RPMI8226 (cell line): ENCODE results near the gene PLEK.
"Not testable (repeated sequence)": the region's sequence is repeated elsewhere in the genome, so short reads cannot be mapped to it uniquely, and the experiment has no call there.

Experiments
- DNase-seq: peaks from one replicate; pipeline ENCODE4 v3.0.0-alpha.2; 2015

PLEK gene

GRCh38 chr2:68385907-68386287, 20.8 kb downstream of the PLEK start:
- DNase-seq: no peak

GRCh38 chr2:68386365-68386764, 21.3 kb downstream of the PLEK start:
- DNase-seq: no peak

- DNase-seq: peak; percentile 59
Measured at GRCh38 chr2:68387408-68388350, 22.6 kb downstream of the PLEK start.

GRCh38 chr2:68388358-68388757, 23.3 kb downstream of the PLEK start:
- DNase-seq: no peak

GRCh38 chr2:68388772-68389171, 23.7 kb downstream of the PLEK start:
- no peak for DNase-seq

GRCh38 chr2:68390114-68390513, 25.0 kb downstream of the PLEK start:
- DNase-seq: no peak

- no peak for DNase-seq
Measured at GRCh38 chr2:68390586-68390985, 25.5 kb downstream of the PLEK start.

- no peak for DNase-seq
Measured at GRCh38 chr2:68391099-68391498, 26.0 kb downstream of the PLEK start.

GRCh38 chr2:68391869-68392268, 26.8 kb downstream of the PLEK start:
- DNase-seq: no peak

GRCh38 chr2:68396093-68396492, 31.0 kb downstream of the PLEK start:
- DNase-seq: no peak

GRCh38 chr2:68397704-68398263, 32.7 kb downstream of the PLEK start:
- not testable (repeated sequence) for DNase-seq

- DNase-seq: no peak
Measured at GRCh38 chr2:68403199-68403644, 38.1 kb downstream of the PLEK start.

GRCh38 chr2:68404164-68404563, 39.1 kb downstream of the PLEK start:
- DNase-seq: no peak

GRCh38 chr2:68404893-68405799, 40.1 kb downstream of the PLEK start:
- DNase-seq: no peak

GRCh38 chr2:68411397-68412126, 46.5 kb downstream of the PLEK start:
- peak; percentile 68 for DNase-seq

- DNase-seq: no peak
Measured at GRCh38 chr2:68412127-68412819, 47.2 kb downstream of the PLEK start.

- no peak for DNase-seq
Measured at GRCh38 chr2:68413466-68413865, 48.4 kb downstream of the PLEK start.

- no peak for DNase-seq
Measured at GRCh38 chr2:68414452-68414851, 49.4 kb downstream of the PLEK start.

GRCh38 chr2:68414876-68415275, 49.8 kb downstream of the PLEK start:
- DNase-seq: no peak

GRCh38 chr2:68415521-68415920, 50.4 kb downstream of the PLEK start:
- DNase-seq: no peak

- no peak for DNase-seq
Measured at GRCh38 chr2:68416081-68416675, 51.1 kb downstream of the PLEK start.

- no peak for DNase-seq
Measured at GRCh38 chr2:68417926-68418325, 52.8 kb downstream of the PLEK start.
